Suprapubic skin (tissue), 3 donors: ENCODE results near the gene CFAP77.

Experiments used
- EP300 ChIP-seq: sonication (generic); formaldehyde crosslinking; IDR thresholded peaks from one replicate; pipeline ENCODE4 v1.6.1; 2017; ENCODE audit warnings: antibody characterized with exemption
- TF ChIP-seq, protein P1 (sequence below), 2 donors: fragments of 200-600 bp in 1 of 2; fragments of 450-650 bp in 1 of 2; sonication (generic) in 1 of 2; IDR thresholded peaks; one replicate each; pipeline ENCODE4 v1.5.1; 2016 to 2019; ENCODE audit warnings: antibody characterized with exemption in 2 of 2, mild to moderate bottlenecking in 1 of 2, moderate library complexity in 1 of 2

DNA sequence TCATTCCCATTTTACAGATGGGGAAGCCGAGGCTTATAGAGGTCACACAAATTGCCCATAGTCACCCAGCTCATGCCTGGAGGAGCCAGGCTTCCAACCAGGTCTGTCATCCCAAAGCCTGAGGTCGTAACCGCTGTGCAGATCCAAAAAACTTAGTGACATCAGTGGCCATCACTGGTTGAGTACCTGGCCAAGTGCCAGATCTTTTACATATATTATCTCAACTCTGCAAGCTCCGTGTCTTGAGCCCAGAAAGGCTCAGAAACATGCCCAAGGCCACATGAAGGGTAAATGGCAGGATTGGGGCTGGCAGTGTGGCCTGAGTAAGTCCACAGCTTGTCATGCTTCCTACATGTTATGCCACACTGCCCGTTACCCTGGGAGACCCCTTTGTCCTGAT lies 13.5 kb downstream of the CFAP77 start:
- no peak for TF ChIP-seq EP300
- TF ChIP-seq, protein P1, sequence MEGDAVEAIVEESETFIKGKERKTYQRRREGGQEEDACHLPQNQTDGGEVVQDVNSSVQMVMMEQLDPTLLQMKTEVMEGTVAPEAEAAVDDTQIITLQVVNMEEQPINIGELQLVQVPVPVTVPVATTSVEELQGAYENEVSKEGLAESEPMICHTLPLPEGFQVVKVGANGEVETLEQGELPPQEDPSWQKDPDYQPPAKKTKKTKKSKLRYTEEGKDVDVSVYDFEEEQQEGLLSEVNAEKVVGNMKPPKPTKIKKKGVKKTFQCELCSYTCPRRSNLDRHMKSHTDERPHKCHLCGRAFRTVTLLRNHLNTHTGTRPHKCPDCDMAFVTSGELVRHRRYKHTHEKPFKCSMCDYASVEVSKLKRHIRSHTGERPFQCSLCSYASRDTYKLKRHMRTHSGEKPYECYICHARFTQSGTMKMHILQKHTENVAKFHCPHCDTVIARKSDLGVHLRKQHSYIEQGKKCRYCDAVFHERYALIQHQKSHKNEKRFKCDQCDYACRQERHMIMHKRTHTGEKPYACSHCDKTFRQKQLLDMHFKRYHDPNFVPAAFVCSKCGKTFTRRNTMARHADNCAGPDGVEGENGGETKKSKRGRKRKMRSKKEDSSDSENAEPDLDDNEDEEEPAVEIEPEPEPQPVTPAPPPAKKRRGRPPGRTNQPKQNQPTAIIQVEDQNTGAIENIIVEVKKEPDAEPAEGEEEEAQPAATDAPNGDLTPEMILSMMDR (IDR thresholded peaks at IDR 0.05), result no peak
